H1 (cell line): ENCODE measurements around the gene INHBB. TPM values are rescaled to one million over a fixed set of nuclear protein-coding genes. Genes with fewer than 3 reads are reported as not detected.

ENCODE experiments used
- EGR1 ChIP-seq: IDR thresholded peaks from 2 replicates; pipeline ENCODE4 v1.6.1; 2011; ENCODE audit warnings: low read depth, low read length, borderline replicate concordance
- EZH2 ChIP-seq: fragments of 200-600 bp; sonication (generic); IDR thresholded peaks from 2 replicates; pipeline ENCODE4 v1.7.1; 2012; ENCODE audit warnings: low read depth, mild to moderate bottlenecking, moderate library complexity, low read length, inconsistent platforms; ENCODE audit not compliant: severe bottlenecking
- HDAC6 ChIP-seq: IDR thresholded peaks from one replicate; pipeline ENCODE4 v1.7.1; 2012; ENCODE audit warnings: low read depth, mild to moderate bottlenecking, inconsistent platforms, low read length, moderate library complexity
- RXRA ChIP-seq: IDR thresholded peaks from 2 replicates; pipeline ENCODE4 v1.6.1; 2011; ENCODE audit warnings: low read depth, mild to moderate bottlenecking, low read length, moderate library complexity; ENCODE audit not compliant: insufficient read depth
- SIX5 ChIP-seq: IDR thresholded peaks from 2 replicates; pipeline ENCODE4 v1.6.1; 2011; ENCODE audit warnings: mild to moderate bottlenecking, low read depth, low read length
- SP1 ChIP-seq: IDR thresholded peaks from 2 replicates; pipeline ENCODE4 v1.6.1; 2011; ENCODE audit warnings: low read depth, low read length
- TEAD4 ChIP-seq: IDR thresholded peaks from 2 replicates; pipeline ENCODE4 v1.6.1; 2012; ENCODE audit warnings: low read depth, low read length, inconsistent platforms, mixed read lengths
- polyA plus RNA-seq, 7 experiments: library from polyadenylated mRNA; depleted of rRNA in 3 of 7; stranded (reverse) in 5 of 7; unstranded in 2 of 7; fragments of >200 nt in 5 of 7; fragments of 200-250 nt in 2 of 7; gene quantifications; 1 replicate in 5 of 7; 2 replicates in 1 of 7; 4 replicates in 1 of 7; pipeline versions ENCODE4 v1.2.1 to v1.2.3, GENCODE V29; 2011 to 2013; ENCODE audit warnings: missing spikeins in 2 of 7, mixed read lengths in 2 of 7
- total RNA-seq: library from RNA; stranded (reverse); fragmentation: NEBNext Ultra II Directional; extraction: Animal tissue kit (Norgen Biotek cat#: 25700); gene quantifications from 2 replicates; pipeline ENCODE4 v1.2.1, GENCODE V29; 2021
- TF ChIP-seq, protein P1 (sequence below): fragments of 300-600 bp; sonication (generic); IDR thresholded peaks from 2 replicates; pipeline ENCODE4 v1.7.1; 2012; ENCODE audit warnings: low read length, moderate library complexity, mild to moderate bottlenecking, inconsistent platforms; ENCODE audit not compliant: insufficient replicate concordance
- TF ChIP-seq, protein P2 (sequence below): IDR thresholded peaks from 2 replicates; pipeline ENCODE4 v1.6.1; 2012; ENCODE audit warnings: inconsistent platforms

The INHBB gene
- total and polyA plus RNA-seq, 2 of the 8 experiments (the other 6 are each of a cell fraction or from before 2014, with no cell fraction given): 0.30 to 0.32 TPM

DNA sequence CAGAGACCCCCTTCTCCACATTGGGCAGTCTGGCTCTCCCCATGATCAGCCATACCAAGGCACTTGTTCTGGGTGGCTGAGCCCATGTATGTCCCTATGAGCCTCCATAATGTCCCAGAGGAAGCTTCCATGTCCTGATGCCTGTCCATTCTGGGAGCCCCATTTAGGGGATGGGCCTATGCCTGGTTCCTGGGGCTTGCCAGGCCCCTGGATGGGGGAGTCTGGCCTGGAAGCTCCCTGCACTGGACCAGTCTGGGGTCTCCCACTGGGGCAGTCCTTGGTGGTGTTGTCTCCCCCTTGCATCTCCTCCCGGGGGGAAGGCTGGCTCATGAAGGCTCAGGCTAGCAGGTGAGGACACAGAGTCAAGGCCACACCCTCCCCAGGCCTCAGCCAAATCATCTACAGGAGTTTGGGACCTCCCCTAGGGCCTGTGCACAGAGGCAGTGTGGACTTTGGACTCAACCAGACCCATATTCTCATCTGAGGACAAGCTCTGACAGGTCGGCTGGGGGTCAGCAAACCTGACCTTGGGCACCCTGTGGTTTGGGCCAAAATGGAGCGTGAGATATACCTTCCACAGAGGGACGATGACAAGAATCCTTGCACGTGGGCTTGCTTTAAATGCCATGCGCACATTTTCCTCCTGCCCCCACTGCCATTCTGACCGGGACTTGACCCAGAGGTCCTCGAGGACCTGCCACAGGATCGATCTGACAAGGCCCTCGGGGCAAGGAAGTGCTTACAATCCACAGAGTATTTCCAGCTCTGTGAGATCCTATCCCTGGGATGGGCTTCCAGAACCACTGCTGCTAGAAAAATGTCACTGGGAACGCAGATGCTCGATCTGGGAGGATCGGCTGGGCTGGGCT lies 38.8 kb downstream of the INHBB start (continued):
- TF ChIP-seq, protein P1, sequence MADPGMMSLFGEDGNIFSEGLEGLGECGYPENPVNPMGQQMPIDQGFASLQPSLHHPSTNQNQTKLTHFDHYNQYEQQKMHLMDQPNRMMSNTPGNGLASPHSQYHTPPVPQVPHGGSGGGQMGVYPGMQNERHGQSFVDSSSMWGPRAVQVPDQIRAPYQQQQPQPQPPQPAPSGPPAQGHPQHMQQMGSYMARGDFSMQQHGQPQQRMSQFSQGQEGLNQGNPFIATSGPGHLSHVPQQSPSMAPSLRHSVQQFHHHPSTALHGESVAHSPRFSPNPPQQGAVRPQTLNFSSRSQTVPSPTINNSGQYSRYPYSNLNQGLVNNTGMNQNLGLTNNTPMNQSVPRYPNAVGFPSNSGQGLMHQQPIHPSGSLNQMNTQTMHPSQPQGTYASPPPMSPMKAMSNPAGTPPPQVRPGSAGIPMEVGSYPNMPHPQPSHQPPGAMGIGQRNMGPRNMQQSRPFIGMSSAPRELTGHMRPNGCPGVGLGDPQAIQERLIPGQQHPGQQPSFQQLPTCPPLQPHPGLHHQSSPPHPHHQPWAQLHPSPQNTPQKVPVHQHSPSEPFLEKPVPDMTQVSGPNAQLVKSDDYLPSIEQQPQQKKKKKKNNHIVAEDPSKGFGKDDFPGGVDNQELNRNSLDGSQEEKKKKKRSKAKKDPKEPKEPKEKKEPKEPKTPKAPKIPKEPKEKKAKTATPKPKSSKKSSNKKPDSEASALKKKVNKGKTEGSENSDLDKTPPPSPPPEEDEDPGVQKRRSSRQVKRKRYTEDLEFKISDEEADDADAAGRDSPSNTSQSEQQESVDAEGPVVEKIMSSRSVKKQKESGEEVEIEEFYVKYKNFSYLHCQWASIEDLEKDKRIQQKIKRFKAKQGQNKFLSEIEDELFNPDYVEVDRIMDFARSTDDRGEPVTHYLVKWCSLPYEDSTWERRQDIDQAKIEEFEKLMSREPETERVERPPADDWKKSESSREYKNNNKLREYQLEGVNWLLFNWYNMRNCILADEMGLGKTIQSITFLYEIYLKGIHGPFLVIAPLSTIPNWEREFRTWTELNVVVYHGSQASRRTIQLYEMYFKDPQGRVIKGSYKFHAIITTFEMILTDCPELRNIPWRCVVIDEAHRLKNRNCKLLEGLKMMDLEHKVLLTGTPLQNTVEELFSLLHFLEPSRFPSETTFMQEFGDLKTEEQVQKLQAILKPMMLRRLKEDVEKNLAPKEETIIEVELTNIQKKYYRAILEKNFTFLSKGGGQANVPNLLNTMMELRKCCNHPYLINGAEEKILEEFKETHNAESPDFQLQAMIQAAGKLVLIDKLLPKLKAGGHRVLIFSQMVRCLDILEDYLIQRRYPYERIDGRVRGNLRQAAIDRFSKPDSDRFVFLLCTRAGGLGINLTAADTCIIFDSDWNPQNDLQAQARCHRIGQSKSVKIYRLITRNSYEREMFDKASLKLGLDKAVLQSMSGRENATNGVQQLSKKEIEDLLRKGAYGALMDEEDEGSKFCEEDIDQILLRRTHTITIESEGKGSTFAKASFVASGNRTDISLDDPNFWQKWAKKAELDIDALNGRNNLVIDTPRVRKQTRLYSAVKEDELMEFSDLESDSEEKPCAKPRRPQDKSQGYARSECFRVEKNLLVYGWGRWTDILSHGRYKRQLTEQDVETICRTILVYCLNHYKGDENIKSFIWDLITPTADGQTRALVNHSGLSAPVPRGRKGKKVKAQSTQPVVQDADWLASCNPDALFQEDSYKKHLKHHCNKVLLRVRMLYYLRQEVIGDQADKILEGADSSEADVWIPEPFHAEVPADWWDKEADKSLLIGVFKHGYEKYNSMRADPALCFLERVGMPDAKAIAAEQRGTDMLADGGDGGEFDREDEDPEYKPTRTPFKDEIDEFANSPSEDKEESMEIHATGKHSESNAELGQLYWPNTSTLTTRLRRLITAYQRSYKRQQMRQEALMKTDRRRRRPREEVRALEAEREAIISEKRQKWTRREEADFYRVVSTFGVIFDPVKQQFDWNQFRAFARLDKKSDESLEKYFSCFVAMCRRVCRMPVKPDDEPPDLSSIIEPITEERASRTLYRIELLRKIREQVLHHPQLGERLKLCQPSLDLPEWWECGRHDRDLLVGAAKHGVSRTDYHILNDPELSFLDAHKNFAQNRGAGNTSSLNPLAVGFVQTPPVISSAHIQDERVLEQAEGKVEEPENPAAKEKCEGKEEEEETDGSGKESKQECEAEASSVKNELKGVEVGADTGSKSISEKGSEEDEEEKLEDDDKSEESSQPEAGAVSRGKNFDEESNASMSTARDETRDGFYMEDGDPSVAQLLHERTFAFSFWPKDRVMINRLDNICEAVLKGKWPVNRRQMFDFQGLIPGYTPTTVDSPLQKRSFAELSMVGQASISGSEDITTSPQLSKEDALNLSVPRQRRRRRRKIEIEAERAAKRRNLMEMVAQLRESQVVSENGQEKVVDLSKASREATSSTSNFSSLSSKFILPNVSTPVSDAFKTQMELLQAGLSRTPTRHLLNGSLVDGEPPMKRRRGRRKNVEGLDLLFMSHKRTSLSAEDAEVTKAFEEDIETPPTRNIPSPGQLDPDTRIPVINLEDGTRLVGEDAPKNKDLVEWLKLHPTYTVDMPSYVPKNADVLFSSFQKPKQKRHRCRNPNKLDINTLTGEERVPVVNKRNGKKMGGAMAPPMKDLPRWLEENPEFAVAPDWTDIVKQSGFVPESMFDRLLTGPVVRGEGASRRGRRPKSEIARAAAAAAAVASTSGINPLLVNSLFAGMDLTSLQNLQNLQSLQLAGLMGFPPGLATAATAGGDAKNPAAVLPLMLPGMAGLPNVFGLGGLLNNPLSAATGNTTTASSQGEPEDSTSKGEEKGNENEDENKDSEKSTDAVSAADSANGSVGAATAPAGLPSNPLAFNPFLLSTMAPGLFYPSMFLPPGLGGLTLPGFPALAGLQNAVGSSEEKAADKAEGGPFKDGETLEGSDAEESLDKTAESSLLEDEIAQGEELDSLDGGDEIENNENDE: no peak
- TF ChIP-seq HDAC6 (no peak), RXRA (no peak), SP1 (no peak), SIX5 (no peak), EGR1 (no peak), TEAD4 (no peak), EZH2 (no peak)
- TF ChIP-seq, protein P2, sequence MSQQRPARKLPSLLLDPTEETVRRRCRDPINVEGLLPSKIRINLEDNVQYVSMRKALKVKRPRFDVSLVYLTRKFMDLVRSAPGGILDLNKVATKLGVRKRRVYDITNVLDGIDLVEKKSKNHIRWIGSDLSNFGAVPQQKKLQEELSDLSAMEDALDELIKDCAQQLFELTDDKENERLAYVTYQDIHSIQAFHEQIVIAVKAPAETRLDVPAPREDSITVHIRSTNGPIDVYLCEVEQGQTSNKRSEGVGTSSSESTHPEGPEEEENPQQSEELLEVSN: no peak
